OCI-LY1 (cell line): ENCODE measurements around the gene CLEC5A.

Experiments
- EZH2 ChIP-seq: fragments of 200-600 bp; sonication (generic), shearing (Covaris generic); IDR thresholded peaks from 2 replicates; pipeline ENCODE4 v1.8.0; 2017; ENCODE audit warnings: borderline replicate concordance, mixed run types, mild to moderate bottlenecking, antibody characterized with exemption, low read length, moderate library complexity, mixed read lengths
- TF ChIP-seq, protein P1 (sequence below): fragments of 200-600 bp; sonication (generic), shearing (Covaris generic); IDR thresholded peaks from 2 replicates; pipeline ENCODE4 v1.5.1; 2017; ENCODE audit warnings: mild to moderate bottlenecking, antibody characterized with exemption, low read length, moderate library complexity, mixed read lengths

DNA sequence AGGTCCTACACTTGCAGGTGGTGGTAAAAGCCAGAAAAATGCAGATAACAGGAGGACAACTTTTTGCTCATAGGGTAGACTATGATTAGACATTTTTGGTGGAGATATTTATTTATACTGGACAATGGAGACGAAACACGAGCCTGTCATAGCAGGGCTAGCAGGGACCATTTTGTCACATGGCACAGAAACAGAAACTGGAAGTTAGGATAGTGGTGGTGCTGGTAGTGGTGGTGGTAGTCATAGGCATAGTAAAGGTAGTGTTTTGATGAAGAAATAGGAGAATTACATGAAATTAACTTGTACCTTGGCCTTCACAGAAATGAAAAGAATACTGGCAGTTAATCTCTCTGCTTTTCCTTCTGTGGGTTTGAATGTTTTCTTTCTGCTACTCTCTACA lies 40.1 kb upstream of the CLEC5A start:
- TF ChIP-seq, protein P1, sequence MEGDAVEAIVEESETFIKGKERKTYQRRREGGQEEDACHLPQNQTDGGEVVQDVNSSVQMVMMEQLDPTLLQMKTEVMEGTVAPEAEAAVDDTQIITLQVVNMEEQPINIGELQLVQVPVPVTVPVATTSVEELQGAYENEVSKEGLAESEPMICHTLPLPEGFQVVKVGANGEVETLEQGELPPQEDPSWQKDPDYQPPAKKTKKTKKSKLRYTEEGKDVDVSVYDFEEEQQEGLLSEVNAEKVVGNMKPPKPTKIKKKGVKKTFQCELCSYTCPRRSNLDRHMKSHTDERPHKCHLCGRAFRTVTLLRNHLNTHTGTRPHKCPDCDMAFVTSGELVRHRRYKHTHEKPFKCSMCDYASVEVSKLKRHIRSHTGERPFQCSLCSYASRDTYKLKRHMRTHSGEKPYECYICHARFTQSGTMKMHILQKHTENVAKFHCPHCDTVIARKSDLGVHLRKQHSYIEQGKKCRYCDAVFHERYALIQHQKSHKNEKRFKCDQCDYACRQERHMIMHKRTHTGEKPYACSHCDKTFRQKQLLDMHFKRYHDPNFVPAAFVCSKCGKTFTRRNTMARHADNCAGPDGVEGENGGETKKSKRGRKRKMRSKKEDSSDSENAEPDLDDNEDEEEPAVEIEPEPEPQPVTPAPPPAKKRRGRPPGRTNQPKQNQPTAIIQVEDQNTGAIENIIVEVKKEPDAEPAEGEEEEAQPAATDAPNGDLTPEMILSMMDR, result no peak
- no peak for TF ChIP-seq EZH2
